GM08714 (cell line): Measurements from ENCODE around the gene MLLT10.
"Not testable (repeated sequence)": the region's sequence is repeated elsewhere in the genome, so short reads cannot be mapped to it uniquely, and the experiment has no call there.

Experiments used
- H3K4me3 ChIP-seq: fragments of 200-500 bp; sonication (Bioruptor generic); 2 replicates; pipeline ENCODE4 v1.5.1; 2014; ENCODE audit warnings: mild to moderate bottlenecking, low read length, inconsistent platforms
- ZNF274 ChIP-seq: IDR thresholded peaks from 2 replicates; pipeline ENCODE4 v1.6.1; 2012; ENCODE audit warnings: mild to moderate bottlenecking, low read depth, low read length

MLLT10 gene

GRCh38 chr10:21587391-21587790 is 53.4 kb downstream of the MLLT10 start:
- no peak overlapping the region for H3K4me3 ChIP-seq
- no peak for TF ChIP-seq ZNF274

- H3K4me3 ChIP-seq = not testable (repeated sequence)
These were observed 54.1 kb downstream of the MLLT10 start for GRCh38 chr10:21588159-21588558.

- no peak overlapping the region for H3K4me3 ChIP-seq
- TF ChIP-seq ZNF274 = no peak
These were observed 60.0 kb downstream of the MLLT10 start for GRCh38 chr10:21593986-21594385.

GRCh38 chr10:21599582-21599981 is 65.5 kb downstream of the MLLT10 start:
- H3K4me3 ChIP-seq = no peak overlapping the region
- TF ChIP-seq ZNF274 = no peak

GRCh38 chr10:21600804-21601433 is 66.9 kb downstream of the MLLT10 start:
- no peak overlapping the region for H3K4me3 ChIP-seq

GRCh38 chr10:21602313-21602712 is 68.3 kb downstream of the MLLT10 start:
- no peak for TF ChIP-seq ZNF274
- H3K4me3 ChIP-seq = no peak overlapping the region

More at GRCh38 chr10:21600804-21601433, 66.9 kb downstream of the MLLT10 start:
- no peak for TF ChIP-seq ZNF274

GRCh38 chr10:21603721-21604120 is 69.7 kb downstream of the MLLT10 start:
- TF ChIP-seq ZNF274 = no peak
- no peak overlapping the region for H3K4me3 ChIP-seq

GRCh38 chr10:21604651-21605050 is 70.6 kb downstream of the MLLT10 start:
- H3K4me3 ChIP-seq = no peak overlapping the region
- no peak for TF ChIP-seq ZNF274

- H3K4me3 ChIP-seq = no peak overlapping the region
- no peak for TF ChIP-seq ZNF274
These were observed 73.9 kb downstream of the MLLT10 start for GRCh38 chr10:21607907-21608306.

GRCh38 chr10:21614000-21614399 is 80.0 kb downstream of the MLLT10 start:
- no peak for TF ChIP-seq ZNF274
- H3K4me3 ChIP-seq = no peak overlapping the region

GRCh38 chr10:21617267-21617666 is 83.2 kb downstream of the MLLT10 start:
- no peak for TF ChIP-seq ZNF274
- H3K4me3 ChIP-seq = no peak overlapping the region

GRCh38 chr10:21623291-21623690 is 89.3 kb downstream of the MLLT10 start:
- no peak for TF ChIP-seq ZNF274
- no peak overlapping the region for H3K4me3 ChIP-seq

- H3K4me3 ChIP-seq = not testable (repeated sequence)
These were observed 90.4 kb downstream of the MLLT10 start for GRCh38 chr10:21624421-21624820.

GRCh38 chr10:21624951-21625350 is 90.9 kb downstream of the MLLT10 start:
- H3K4me3 ChIP-seq = no peak overlapping the region
- TF ChIP-seq ZNF274 = no peak

- no peak for TF ChIP-seq ZNF274
- H3K4me3 ChIP-seq = no peak overlapping the region
These were observed 91.7 kb downstream of the MLLT10 start for GRCh38 chr10:21625623-21626229.
